Uterus (tissue), 2 donors: ENCODE measurements around the gene AKT3.

Source experiments
- CTCF ChIP-seq, 4 experiments: fragments of 200-600 bp in 2 of 4; fragments of 450-650 bp in 2 of 4; sonication (generic) in 2 of 4; IDR thresholded peaks; one replicate each; pipeline ENCODE4 v1.5.1; 2016 to 2019; ENCODE audit warnings: antibody characterized with exemption in 4 of 4, mild to moderate bottlenecking in 2 of 4, moderate library complexity in 1 of 4
- POLR2A ChIP-seq, 2 donors: fragments of 450-650 bp; IDR thresholded peaks; one replicate each; pipeline ENCODE4 v1.6.1; 2016; ENCODE audit warnings: antibody characterized with exemption in 2 of 2, mild to moderate bottlenecking in 1 of 2, moderate library complexity in 1 of 2

- no peak for TF ChIP-seq CTCF (IDR thresholded peaks at IDR 0.05)
- TF ChIP-seq POLR2A (IDR thresholded peaks at IDR 0.05), result no peak
Measured at GRCh38 chr1:243725075-243725474, 125.0 kb downstream of the AKT3 start.
